ENCODE results near the gene KCTD3. TPM values are rescaled to one million over a fixed set of nuclear protein-coding genes. Genes with fewer than 3 reads are reported as not detected.

KCTD3 gene
- total and polyA plus RNA-seq, 2 donors (not counting 3 experiments of a cell fraction or from before 2014, with no cell fraction given) = 19.1 to 28.3 TPM

- FAIRE-seq (no peak), DNase-seq (ENCODE audit: low read depth, low spot score) (no peak)
- peaks cover 0 to 4% of the 10 kb centered on the region in 2 experiments for H3K27me3 ChIP-seq (ENCODE audit: control insufficient read depth in 2 of 2, insufficient read depth in 2 of 2, low read length in 2 of 2)
- no peaks in the 10 kb centered on the region for H3K9me3 ChIP-seq (replicated peaks; ENCODE audit: control insufficient read depth, insufficient read depth, low read length)
- no peak overlapping the region for H2AFZ ChIP-seq (ENCODE audit: low read depth, low read length)
- no peaks in the 10 kb centered on the region for H3K79me2 ChIP-seq (ENCODE audit: control insufficient read depth, insufficient read depth, low read length)
- H3K9me1 ChIP-seq (replicated peaks; ENCODE audit: control insufficient read depth, extremely low read depth, insufficient read depth, low read length) = no peaks in the 10 kb centered on the region
- no peaks in the 10 kb centered on the region for H4K20me1 ChIP-seq (replicated peaks; ENCODE audit: control insufficient read depth, extremely low read depth, insufficient read depth, low read length)
- H3K27ac ChIP-seq (ENCODE audit: insufficient read depth, low read depth, low read length) = no peak overlapping the region
- no peak overlapping the region for H3K4me2 ChIP-seq (ENCODE audit: insufficient read depth, low read length)
- ChIA-PET CTCF (interaction anchor here (1.0 to 1.4 kb wide), 3 partner anchors 76 to 902 kb away, joined by 3 to 5 read pairs (median 3); no protein-coding TSS in a partner anchor), POLR2A (no interaction called here)
- no peak for TF ChIP-seq JUN (IDR thresholded peaks at IDR 0.05; ENCODE audit: borderline replicate concordance, insufficient read depth, insufficient read length, low read depth)
- no peak for TF ChIP-seq EZH2 (IDR thresholded peaks at IDR 0.05; ENCODE audit: borderline replicate concordance, low read depth, low read length, severe bottlenecking)
- no peak for TF ChIP-seq POLR2AphosphoS5 (IDR thresholded peaks at IDR 0.05; ENCODE audit: insufficient read depth, low read depth, low read length)
- no peak for TF ChIP-seq POLR2A (IDR thresholded peaks at IDR 0.05; ENCODE audit: low read depth, low read length)
- TF ChIP-seq MYC (IDR thresholded peaks at IDR 0.05; ENCODE audit: low read depth, low read length) = no peak
- TF ChIP-seq CTCF (IDR thresholded peaks at IDR 0.05; ENCODE audit: extremely low read depth in 1 of 2, insufficient read depth in 1 of 2, low read depth in 1 of 2, low read length in 2 of 2) = no peak
- TF ChIP-seq FOS (IDR thresholded peaks at IDR 0.05; ENCODE audit: borderline replicate concordance, insufficient read depth, low read length) = no peak
- no peak for TF ChIP-seq GATA2 (IDR thresholded peaks at IDR 0.05; ENCODE audit: insufficient read depth, insufficient read length, low read depth, low read length)
- dilution Hi-C loops (cut with MboI; ENCODE audit: extremely low pct_ligation_motif_present, low sequenced_read_pairs) (no loop called here), intact Hi-C loops (cut with micrococcal nuclease) (loop anchor here (5.0 kb wide), 2 partner anchors 1197 to 1302 kb away; no protein-coding TSS in a partner anchor)
- H3K4me1 ChIP-seq (ENCODE audit: control insufficient read depth, extremely low read depth, insufficient read depth, low read length) = no peaks in the 10 kb centered on the region
- no peak overlapping the region for H3K4me3 ChIP-seq (replicated peaks in 1 of 3; ENCODE audit: insufficient read depth in 1 of 3, low read depth in 1 of 3, low read length in 3 of 3)
- BruUV-seq (replicated peaks) = no TSS peak
- H3K36me3 ChIP-seq (ENCODE audit: control insufficient read depth in 2 of 2, extremely low read depth in 1 of 2, insufficient read depth in 2 of 2, low read length in 2 of 2) = no peaks in the 10 kb centered on the region
- H3K9ac ChIP-seq (replicated peaks; ENCODE audit: extremely low read depth, insufficient read depth, low read length) = no peak overlapping the region
Observed at GRCh38 chr1:215529571-215529970, 37.5 kb upstream of the KCTD3 start.
